ENCODE data around the gene ALPI. TPM values are rescaled to one million over a fixed set of nuclear protein-coding genes. Genes with fewer than 3 reads are reported as not detected.
"Not testable (repeated sequence)": the region's sequence is repeated elsewhere in the genome, so short reads cannot be mapped to it uniquely, and the experiment has no call there.

ALPI gene
- total RNA-seq, 1 experiment from 2014 or later: not detected

DNA sequence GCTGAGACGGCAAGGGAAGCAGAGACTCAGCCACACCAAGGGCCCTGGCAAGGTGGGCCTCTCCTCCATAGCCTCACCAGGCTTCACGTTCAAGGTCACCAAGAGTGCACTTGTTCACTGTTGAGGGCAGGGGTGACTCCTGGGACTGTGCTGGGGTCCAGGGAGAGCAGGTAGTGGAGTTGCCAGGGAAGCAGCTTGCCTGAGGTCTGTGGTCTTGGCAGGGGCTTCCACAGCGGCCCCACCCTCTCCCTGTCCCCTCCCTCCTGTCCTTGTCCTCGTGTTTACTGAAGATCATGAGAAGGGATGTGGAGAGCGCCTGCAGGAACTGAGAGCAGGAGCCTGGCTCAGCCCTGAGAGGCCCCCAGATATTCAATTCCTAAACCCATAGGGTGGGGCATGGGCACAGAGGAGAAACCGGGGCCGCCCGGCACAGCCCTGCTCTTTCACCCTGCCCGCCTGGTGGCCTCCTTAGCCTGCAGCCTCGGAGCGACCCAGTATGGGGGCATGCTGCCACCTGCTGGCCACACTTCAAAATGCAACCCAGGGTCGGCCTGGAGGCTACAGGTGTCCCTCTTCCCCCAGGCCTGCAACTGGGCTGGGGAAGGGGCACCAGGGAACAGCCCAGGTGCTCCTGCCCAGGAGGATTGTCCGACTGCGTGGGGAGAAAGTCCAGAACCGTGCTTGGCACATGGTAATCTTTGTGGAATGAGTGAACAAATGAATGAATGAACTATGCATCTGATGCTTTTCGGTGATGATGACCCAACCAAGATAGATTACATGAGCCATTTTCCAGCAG is 15.5 kb upstream of the ALPI start:
- peak overlapping the region; percentile 35; the same call in 1 of the 2 replicates for H3K4me2 ChIP-seq (ENCODE audit: low read length)

More for the DNA sequence above, 15.5 kb upstream of the ALPI start:
- H3K79me2 ChIP-seq (ENCODE audit: insufficient read depth, low read length); H4K20me1 ChIP-seq (ENCODE audit: insufficient read depth); H3K4me3 ChIP-seq (replicated peaks in 1 of 2; ENCODE audit: low read depth in 1 of 2, low read length in 2 of 2); BruUV-seq (replicated peaks); H2AFZ ChIP-seq (ENCODE audit: low read depth, low read length, poor library complexity, severe bottlenecking); H3K9me3 ChIP-seq (ENCODE audit: control insufficient read depth in 1 of 2, insufficient read depth in 1 of 2, low read depth in 1 of 2, low read length in 2 of 2); POLR2A ChIA-PET; H3K9ac ChIP-seq (ENCODE audit: low read length); H3K27me3 ChIP-seq (ENCODE audit: insufficient read depth, low read length); H3K27ac ChIP-seq (ENCODE audit: low read depth, low read length); H3K36me3 ChIP-seq (ENCODE audit: control insufficient read depth in 1 of 2, insufficient read depth in 2 of 2, low read length in 2 of 2); H3K9me2 ChIP-seq (ENCODE audit: insufficient read depth): not testable (repeated sequence)
- intact Hi-C loops (cut with micrococcal nuclease): loop anchor here (1.0 to 5.0 kb wide), 6 partner anchors 74 to 640 kb away; no protein-coding TSS in a partner anchor
- ChIA-PET RAD21 (ENCODE audit: low non-redundant PET in 1 of 2, low total read pairs in 2 of 2, uncharacterized antibody in 2 of 2, unreplicated experiment in 2 of 2) (interaction anchor here in 1 of 2 experiments (1.0 kb wide), 1 partner anchor 73 kb away, joined by 4 read pairs; no protein-coding TSS in a partner anchor), CTCF (interaction anchor here (1.1 to 2.2 kb wide), 7 partner anchors 73 to 590 kb away, joined by 3 to 14 read pairs (median 6); no protein-coding TSS in a partner anchor)
- ATAC-seq (peak; percentile 76), DNase-seq (ENCODE audit: low read depth, low spot score) (peak; percentile 36)
- H3K4me1 ChIP-seq (ENCODE audit: control insufficient read depth in 1 of 2, insufficient read depth in 2 of 2, low read length in 2 of 2): peaks cover 0 to 13% of the 10 kb centered on the region in 2 experiments; a peak in 2 of 4 replicates
- TF ChIP-seq RAD21 (IDR thresholded peaks at IDR 0.05; ENCODE audit: low read depth): peak; percentile 93
- TF ChIP-seq, protein P1, sequence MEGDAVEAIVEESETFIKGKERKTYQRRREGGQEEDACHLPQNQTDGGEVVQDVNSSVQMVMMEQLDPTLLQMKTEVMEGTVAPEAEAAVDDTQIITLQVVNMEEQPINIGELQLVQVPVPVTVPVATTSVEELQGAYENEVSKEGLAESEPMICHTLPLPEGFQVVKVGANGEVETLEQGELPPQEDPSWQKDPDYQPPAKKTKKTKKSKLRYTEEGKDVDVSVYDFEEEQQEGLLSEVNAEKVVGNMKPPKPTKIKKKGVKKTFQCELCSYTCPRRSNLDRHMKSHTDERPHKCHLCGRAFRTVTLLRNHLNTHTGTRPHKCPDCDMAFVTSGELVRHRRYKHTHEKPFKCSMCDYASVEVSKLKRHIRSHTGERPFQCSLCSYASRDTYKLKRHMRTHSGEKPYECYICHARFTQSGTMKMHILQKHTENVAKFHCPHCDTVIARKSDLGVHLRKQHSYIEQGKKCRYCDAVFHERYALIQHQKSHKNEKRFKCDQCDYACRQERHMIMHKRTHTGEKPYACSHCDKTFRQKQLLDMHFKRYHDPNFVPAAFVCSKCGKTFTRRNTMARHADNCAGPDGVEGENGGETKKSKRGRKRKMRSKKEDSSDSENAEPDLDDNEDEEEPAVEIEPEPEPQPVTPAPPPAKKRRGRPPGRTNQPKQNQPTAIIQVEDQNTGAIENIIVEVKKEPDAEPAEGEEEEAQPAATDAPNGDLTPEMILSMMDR (IDR thresholded peaks at IDR 0.05 in 2 of 3, conservative IDR thresholded peaks at IDR 0.05 in 1 of 3; ENCODE audit: borderline replicate concordance in 1 of 3, insufficient read depth in 1 of 3, low read depth in 2 of 3, low read length in 2 of 3): peak; percentile 79 to 88 (median 84)

Data from HCT116 (cell line).